Peyer's patch (tissue), 4 donors: ENCODE measurements around the gene FAM181B. TPM values are rescaled to one million over a fixed set of nuclear protein-coding genes. Genes with fewer than 3 reads are reported as not detected.

ENCODE experiments used
- DNase-seq, 3 donors: peaks; one replicate each; pipeline ENCODE4 v3.0.0-alpha.2; 2017 to 2019
- H3K27ac ChIP-seq, 4 donors: fragments of 200-600 bp; sonication (generic); one replicate each; pipeline ENCODE4 v1.5.1; 2016 to 2019
- H3K27me3 ChIP-seq, 2 donors: fragments of 200-600 bp; sonication (generic); one replicate each; pipeline ENCODE4 v1.5.1; 2019
- H3K36me3 ChIP-seq, 3 donors: fragments of 200-600 bp; sonication (generic); one replicate each; pipeline ENCODE4 v1.5.1; 2016 to 2019
- H3K4me1 ChIP-seq, 4 donors: fragments of 200-600 bp; sonication (generic); one replicate each; pipeline ENCODE4 v1.5.1; 2016 to 2019
- H3K4me3 ChIP-seq, 4 donors: fragments of 200-600 bp; sonication (generic); 1 replicate in 3 of 4; 2 replicates in 1 of 4; pipeline ENCODE4 v1.5.1; 2016 to 2019; ENCODE audit warnings: mild to moderate bottlenecking in 1 of 4
- H3K9me3 ChIP-seq, 4 donors: fragments of 200-600 bp; sonication (generic); one replicate each; pipeline ENCODE4 v1.5.1; 2016 to 2019; ENCODE audit warnings: mild to moderate bottlenecking in 1 of 4
- CTCF ChIP-seq, 6 experiments: fragments of 450-650 bp in 4 of 6; fragments of 200-600 bp in 2 of 6; sonication (generic) in 1 of 6; IDR thresholded peaks; one replicate each; pipeline ENCODE4 v1.5.1; 2017 to 2019; ENCODE audit warnings: antibody characterized with exemption in 6 of 6, mild to moderate bottlenecking in 3 of 6, moderate library complexity in 1 of 6
- POLR2A ChIP-seq, 2 donors: fragments of 450-650 bp; IDR thresholded peaks; one replicate each; pipeline ENCODE4 v1.5.1; 2017; ENCODE audit warnings: antibody characterized with exemption in 2 of 2, mild to moderate bottlenecking in 2 of 2, moderate library complexity in 2 of 2
- total RNA-seq, 4 donors: library from RNA; depleted of rRNA; stranded (reverse); fragments of >200 nt; gene quantifications; one replicate each; pipeline ENCODE4 v1.1.0, GENCODE V29; 2016

The FAM181B gene
- total RNA-seq = 1 to 10 TPM in 1 of 4 donors, under 1 TPM in 2, not detected in 1; 0.27 to 2.5 (median 0.35) TPM

- H3K27ac ChIP-seq = peak within 1 kb of the TSS in 1 of 4 donors; percentile 49
- no peaks in the 10 kb centered on the region for H3K9me3 ChIP-seq
- H3K27me3 ChIP-seq = peaks cover 0 to 18% of the 10 kb centered on the region in 2 donors
- H3K36me3 ChIP-seq = no peaks in the 10 kb centered on the region
- peak in 2 of 3 donors; percentile 48 to 63 for DNase-seq
- TF ChIP-seq POLR2A (IDR thresholded peaks at IDR 0.05) (no peak), CTCF (IDR thresholded peaks at IDR 0.05) (no peak)
- H3K4me1 ChIP-seq = peaks cover 0 to 16% (median 5%) of the 10 kb centered on the region in 4 donors
- H3K4me3 ChIP-seq = peak within 1 kb of the TSS; percentile 34 to 66 (median 54)
Measured at GRCh38 chr11:82733444-82734119, at the start of gene FAM181B. TSS of gene FAM181B (minus strand) at chr11:82733864. CDS start at chr11:82733729, 135 bp downstream.

GRCh38 chr11:82782825-82783374 is 49.2 kb upstream of the FAM181B start:
- DNase-seq = no peak
- no peaks in the 10 kb centered on the region for H3K36me3 ChIP-seq
- H3K27ac ChIP-seq = no peak overlapping the region
- no peaks in the 10 kb centered on the region for H3K4me1 ChIP-seq
- TF ChIP-seq POLR2A (IDR thresholded peaks at IDR 0.05) = no peak
- TF ChIP-seq CTCF (IDR thresholded peaks at IDR 0.05) = no peak
- H3K9me3 ChIP-seq = no peaks in the 10 kb centered on the region
- H3K4me3 ChIP-seq = no peak overlapping the region
- no peaks in the 10 kb centered on the region for H3K27me3 ChIP-seq

GRCh38 chr11:82778776-82779175 is 45.1 kb upstream of the FAM181B start:
- Histone ChIP-seq H3K9me3 (no peaks in the 10 kb centered on the region), H3K36me3 (no peaks in the 10 kb centered on the region), H3K27ac (no peak overlapping the region), H3K4me3 (no peak overlapping the region), H3K4me1 (no peaks in the 10 kb centered on the region), H3K27me3 (no peaks in the 10 kb centered on the region)
- TF ChIP-seq CTCF (IDR thresholded peaks at IDR 0.05) (no peak), POLR2A (IDR thresholded peaks at IDR 0.05) (no peak)
- DNase-seq = no peak

- H3K36me3 ChIP-seq = no peaks in the 10 kb centered on the region
- H3K9me3 ChIP-seq = no peaks in the 10 kb centered on the region
- no peak overlapping the region for H3K4me3 ChIP-seq
- TF ChIP-seq POLR2A (IDR thresholded peaks at IDR 0.05) = no peak
- no peak for TF ChIP-seq CTCF (IDR thresholded peaks at IDR 0.05)
- H3K27me3 ChIP-seq = no peaks in the 10 kb centered on the region
- no peak for DNase-seq
- no peaks in the 10 kb centered on the region for H3K4me1 ChIP-seq
- no peak overlapping the region for H3K27ac ChIP-seq
Measured at GRCh38 chr11:82776377-82776776, 42.7 kb upstream of the FAM181B start.

GRCh38 chr11:82775736-82776346 is 42.2 kb upstream of the FAM181B start:
- no peak for TF ChIP-seq POLR2A (IDR thresholded peaks at IDR 0.05)
- TF ChIP-seq CTCF (IDR thresholded peaks at IDR 0.05) = peak in 4 of 6 experiments; percentile 33 to 59 (median 58)
- no peaks in the 10 kb centered on the region for H3K9me3 ChIP-seq
- no peaks in the 10 kb centered on the region for H3K27me3 ChIP-seq
- no peak overlapping the region for H3K27ac ChIP-seq
- peak in 1 of 3 donors; percentile 60 for DNase-seq
- no peaks in the 10 kb centered on the region for H3K4me1 ChIP-seq
- no peaks in the 10 kb centered on the region for H3K36me3 ChIP-seq
- no peak overlapping the region for H3K4me3 ChIP-seq
